A549 (cell line): ENCODE measurements around the gene TMTC2.

Experiments used
- EP300 ChIP-seq, 2 experiments: fragments of >200 bp; sonication (Bioruptor Twin); formaldehyde crosslinking; IDR thresholded peaks; 2 replicates in 1 of 2; 3 replicates in 1 of 2; pipeline ENCODE4 v1.6.1; 2016 to 2017
- POLR2A ChIP-seq: IDR thresholded peaks from 2 replicates; pipeline ENCODE4 v1.6.1; 2012; ENCODE audit warnings: mild to moderate bottlenecking, low read length
- TF ChIP-seq, protein P1 (sequence below): fragments of >200 bp; sonication (Bioruptor Twin); formaldehyde crosslinking; IDR thresholded peaks from 3 replicates; pipeline ENCODE4 v1.5.1; 2016

DNA sequence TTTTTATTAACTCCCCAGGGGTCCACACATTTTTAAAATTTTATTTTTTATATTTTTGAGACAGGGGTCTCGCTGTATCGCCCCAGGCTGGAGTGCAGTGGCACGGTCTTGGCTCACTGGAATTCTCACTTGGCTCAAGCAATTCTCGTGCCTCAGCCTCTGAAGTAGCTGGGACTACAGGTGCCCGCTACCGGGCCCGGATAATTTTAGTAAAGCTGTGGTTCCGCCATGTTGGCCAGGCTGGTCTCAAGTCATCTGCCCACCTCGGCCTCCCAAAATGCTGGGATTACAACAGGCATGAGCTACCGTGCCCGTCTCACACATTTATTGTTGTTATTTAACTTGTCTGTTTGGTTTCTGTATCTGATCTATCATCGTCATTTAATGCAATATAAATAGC is 307.4 kb downstream of the TMTC2 start:
- TF ChIP-seq, protein P1, sequence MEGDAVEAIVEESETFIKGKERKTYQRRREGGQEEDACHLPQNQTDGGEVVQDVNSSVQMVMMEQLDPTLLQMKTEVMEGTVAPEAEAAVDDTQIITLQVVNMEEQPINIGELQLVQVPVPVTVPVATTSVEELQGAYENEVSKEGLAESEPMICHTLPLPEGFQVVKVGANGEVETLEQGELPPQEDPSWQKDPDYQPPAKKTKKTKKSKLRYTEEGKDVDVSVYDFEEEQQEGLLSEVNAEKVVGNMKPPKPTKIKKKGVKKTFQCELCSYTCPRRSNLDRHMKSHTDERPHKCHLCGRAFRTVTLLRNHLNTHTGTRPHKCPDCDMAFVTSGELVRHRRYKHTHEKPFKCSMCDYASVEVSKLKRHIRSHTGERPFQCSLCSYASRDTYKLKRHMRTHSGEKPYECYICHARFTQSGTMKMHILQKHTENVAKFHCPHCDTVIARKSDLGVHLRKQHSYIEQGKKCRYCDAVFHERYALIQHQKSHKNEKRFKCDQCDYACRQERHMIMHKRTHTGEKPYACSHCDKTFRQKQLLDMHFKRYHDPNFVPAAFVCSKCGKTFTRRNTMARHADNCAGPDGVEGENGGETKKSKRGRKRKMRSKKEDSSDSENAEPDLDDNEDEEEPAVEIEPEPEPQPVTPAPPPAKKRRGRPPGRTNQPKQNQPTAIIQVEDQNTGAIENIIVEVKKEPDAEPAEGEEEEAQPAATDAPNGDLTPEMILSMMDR = no peak
- TF ChIP-seq POLR2A (no peak), EP300 (IDR thresholded peaks at IDR 0.05) (no peak)
